HCT116 (cell line): Measurements from ENCODE around the gene LILRB3. TPM values are rescaled to one million over a fixed set of nuclear protein-coding genes. Genes with fewer than 3 reads are reported as not detected.

ENCODE experiments used
- ATAC-seq: fragments of 200-7000 bp; cut with Tn5 transposase; 2 replicates; pipeline ENCODE4 v1.9.1; 2020; ENCODE audit warnings: mild to moderate bottlenecking, moderate library complexity
- BruUV-seq: library from RNA; stranded (reverse); fragments of 400-500 nt; replicated peaks from 2 replicates; lab custom pipeline; 2021; lab: Mats Ljungman, UMichigan
- CTCF ChIA-PET: fragments of 300-600 bp; sonication (Branson Sonifier 250); formaldehyde crosslinking; loops from one replicate; lab custom pipeline; 2021; ENCODE audit warnings: antibody characterized with exemption; lab: Charles Lee
- POLR2A ChIA-PET: fragments of 300-600, 350-600 bp; sonication (Branson Sonifier 250); formaldehyde crosslinking; loops from one replicate; lab custom pipeline; 2021; ENCODE audit warnings: antibody characterized with exemption; lab: Charles Lee
- RAD21 ChIA-PET, 2 experiments: fragments of 300-600 bp; sonication (Branson Sonifier 250); formaldehyde crosslinking; loops; one replicate each; lab custom pipeline; 2023; ENCODE audit warnings: low total read pairs in 2 of 2; ENCODE audit not compliant: uncharacterized antibody in 2 of 2, unreplicated experiment in 2 of 2, low non-redundant PET in 1 of 2; lab: Charles Lee
- DNase-seq: peaks from one replicate; pipeline ENCODE4 v3.0.0-alpha.2; 2010; ENCODE audit warnings: low read depth, low spot score
- H2AFZ ChIP-seq: fragments of 200-600 bp; shearing (Covaris generic), sonication (generic); 2 replicates; pipeline ENCODE4 v1.6.1; 2017; ENCODE audit warnings: low read depth, mixed run types, mixed read lengths, antibody characterized with exemption, low read length; ENCODE audit not compliant: poor library complexity, severe bottlenecking
- H3K27ac ChIP-seq: 2 replicates; pipeline ENCODE4 v1.5.1; 2012; ENCODE audit warnings: low read depth, low read length
- H3K27me3 ChIP-seq: fragments of 200-600 bp; sonication (generic); 2 replicates; pipeline ENCODE4 v1.6.1; 2016; ENCODE audit warnings: mixed run types, low read length, mixed read lengths; ENCODE audit not compliant: insufficient read depth
- H3K36me3 ChIP-seq, 2 experiments: fragments of 200-500 bp in 1 of 2; fragments of 200-600 bp in 1 of 2; sonication (Bioruptor generic) in 1 of 2; sonication (generic) in 1 of 2; 2 replicates each; pipeline versions ENCODE4 v1.5.1 to v1.6.1; 2014 to 2016; ENCODE audit warnings: low read length in 2 of 2, inconsistent platforms in 1 of 2, mixed read lengths in 1 of 2, mixed run types in 1 of 2; ENCODE audit not compliant: insufficient read depth in 2 of 2, control insufficient read depth in 1 of 2
- H3K4me1 ChIP-seq, 2 experiments: fragments of 200-600 bp in 1 of 2; sonication (generic) in 1 of 2; 2 replicates each; pipeline versions ENCODE4 v1.5.1 to v1.6.1; 2012 to 2017; ENCODE audit warnings: low read length in 2 of 2, inconsistent platforms in 1 of 2, mild to moderate bottlenecking in 1 of 2, mixed read lengths in 1 of 2, mixed run types in 1 of 2, moderate library complexity in 1 of 2; ENCODE audit not compliant: insufficient read depth in 2 of 2, control insufficient read depth in 1 of 2
- H3K4me2 ChIP-seq: fragments of 200-600 bp; sonication (generic); 2 replicates; pipeline ENCODE4 v1.6.1; 2017; ENCODE audit warnings: mixed run types, low read length, mixed read lengths
- H3K4me3 ChIP-seq, 2 experiments: fragments of 200-600 bp in 1 of 2; sonication (generic) in 1 of 2; replicated peaks in 1 of 2; 2 replicates each; pipeline ENCODE4 v1.5.1; 2011 to 2016; ENCODE audit warnings: low read length in 2 of 2, control low read depth in 1 of 2, low read depth in 1 of 2, mild to moderate bottlenecking in 1 of 2, mixed read lengths in 1 of 2, mixed run types in 1 of 2
- H3K79me2 ChIP-seq: fragments of 200-600 bp; sonication (generic); 2 replicates; pipeline ENCODE4 v1.6.1; 2017; ENCODE audit warnings: mild to moderate bottlenecking, mixed run types, low read length, moderate library complexity, mixed read lengths; ENCODE audit not compliant: insufficient read depth
- H3K9ac ChIP-seq: fragments of 200-600 bp; sonication (generic); 2 replicates; pipeline ENCODE4 v1.6.1; 2016; ENCODE audit warnings: low read length, mixed read lengths
- H3K9me2 ChIP-seq: fragments of 200-600 bp; sonication (generic), shearing (Covaris generic); 2 replicates; pipeline ENCODE4 v1.6.1; 2017; ENCODE audit warnings: mixed run types, mild to moderate bottlenecking, moderate library complexity; ENCODE audit not compliant: insufficient read depth
- H3K9me3 ChIP-seq, 2 experiments: fragments of 200-500 bp in 1 of 2; fragments of 200-600 bp in 1 of 2; sonication (Bioruptor generic) in 1 of 2; sonication (generic) in 1 of 2; 2 replicates each; pipeline ENCODE4 v1.6.1; 2014 to 2017; ENCODE audit warnings: low read length in 2 of 2, mixed read lengths in 2 of 2, inconsistent platforms in 1 of 2, low read depth in 1 of 2, mild to moderate bottlenecking in 1 of 2, mixed run types in 1 of 2, moderate library complexity in 1 of 2; ENCODE audit not compliant: control insufficient read depth in 1 of 2, insufficient read depth in 1 of 2
- H4K20me1 ChIP-seq: fragments of 200-600 bp; sonication (generic), shearing (Covaris generic); 2 replicates; pipeline ENCODE4 v1.6.1; 2017; ENCODE audit warnings: mixed run types, mild to moderate bottlenecking, moderate library complexity; ENCODE audit not compliant: insufficient read depth
- CTCF ChIP-seq, 3 experiments: fragments of 200-600 bp in 1 of 3; sonication (generic) in 1 of 3; IDR thresholded peaks in 2 of 3; conservative IDR thresholded peaks in 1 of 3; 2 replicates each; pipeline ENCODE4 v1.5.1; 2012 to 2017; ENCODE audit warnings: low read depth in 2 of 3, low read length in 2 of 3, antibody characterized with exemption in 1 of 3, borderline replicate concordance in 1 of 3, control low read depth in 1 of 3, mild to moderate bottlenecking in 1 of 3, mixed read lengths in 1 of 3, mixed run types in 1 of 3, moderate library complexity in 1 of 3; ENCODE audit not compliant: insufficient read depth in 1 of 3
- RAD21 ChIP-seq: IDR thresholded peaks from 2 replicates; pipeline ENCODE4 v1.6.1; 2012; ENCODE audit warnings: low read depth, mild to moderate bottlenecking
- SIN3A ChIP-seq: IDR thresholded peaks from 2 replicates; pipeline ENCODE4 v1.6.1; 2012; ENCODE audit warnings: low read depth
- TCF7L2 ChIP-seq: IDR thresholded peaks from 2 replicates; pipeline ENCODE4 v1.7.0; 2011; ENCODE audit warnings: borderline replicate concordance, inconsistent platforms; ENCODE audit not compliant: insufficient read depth, insufficient read length; ENCODE audit errors: extremely low read depth
- YY1 ChIP-seq: IDR thresholded peaks from 2 replicates; pipeline ENCODE4 v1.6.1; 2011; ENCODE audit warnings: low read length, low read depth, moderate library complexity, mild to moderate bottlenecking; ENCODE audit not compliant: insufficient replicate concordance; ENCODE audit errors: extremely low read depth
- ZNF274 ChIP-seq: fragments of 200-500 bp; sonication (Bioruptor generic); IDR thresholded peaks from 2 replicates; pipeline ENCODE4 v1.6.1; 2014; ENCODE audit warnings: mild to moderate bottlenecking, low read depth, low read length, inconsistent platforms
- intact Hi-C: fragments of 100-400 bp; cut with micrococcal nuclease; formaldehyde crosslinking; loops from 2 replicates; pipeline ENCODE4 v1.10.0; 2022
- total RNA-seq: library from RNA; stranded (reverse); gene quantifications from one replicate; pipeline ENCODE4 v1.2.1, GENCODE V29; 2021; ENCODE audit not compliant: unreplicated experiment

The LILRB3 gene
- total RNA-seq, 1 experiment from 2014 or later = 0.12 TPM

- no peaks in the 10 kb centered on the region for H3K79me2 ChIP-seq
- H3K36me3 ChIP-seq = no peaks in the 10 kb centered on the region
- DNase-seq (peak; percentile 81), ATAC-seq (peak; percentile 97)
- ChIA-PET RAD21 (no interaction called here), POLR2A (no interaction called here), CTCF (interaction anchor here (0.9 kb wide), 1 partner anchor 42 kb away, joined by 3 read pairs; the partner anchor contains the start of gene MBOAT7)
- H3K27me3 ChIP-seq = no peaks in the 10 kb centered on the region
- no peak overlapping the region for H3K4me3 ChIP-seq
- peaks cover 5 to 13% of the 10 kb centered on the region in 2 experiments; a peak in 3 of 4 replicates for H3K9me3 ChIP-seq
- H3K4me2 ChIP-seq = peak overlapping the region; percentile 35
- intact Hi-C loops = loop anchor here (1.0 to 5.0 kb wide), 3 partner anchors 59 to 423 kb away; partner anchors contain the start of gene TMC4
- no peaks in the 10 kb centered on the region for H4K20me1 ChIP-seq
- peaks cover 5 to 15% of the 10 kb centered on the region in 2 experiments; a peak in 3 of 4 replicates for H3K4me1 ChIP-seq
- H2AFZ ChIP-seq = peak overlapping the region; percentile 53
- H3K9ac ChIP-seq = no peak overlapping the region
- no peak overlapping the region for H3K27ac ChIP-seq
- no peak for TF ChIP-seq ZNF274
- no peak for TF ChIP-seq SIN3A
- TF ChIP-seq TCF7L2 = peak; percentile 19
- peak; percentile 74 for TF ChIP-seq YY1
- peak; percentile 98 to 100 (median 100) for TF ChIP-seq CTCF (IDR thresholded peaks at IDR 0.05 in 2 of 3, conservative IDR thresholded peaks at IDR 0.05 in 1 of 3; ENCODE audit: borderline replicate concordance in 1 of 3, insufficient read depth in 1 of 3, low read depth in 2 of 3, low read length in 2 of 3)
- TF ChIP-seq RAD21 = peak; percentile 87
- no TSS peak for BruUV-seq
- no peaks in the 10 kb centered on the region for H3K9me2 ChIP-seq
Measured at GRCh38 chr19:54231077-54231931, 8.5 kb upstream of the LILRB3 start.
